Measurements from ENCODE around the gene MAN1C1. TPM values are rescaled to one million over a fixed set of nuclear protein-coding genes. Genes with fewer than 3 reads are reported as not detected.

Gene MAN1C1
- total RNA-seq, 2 donors from 2014 or later, result 4.4 to 10.9 TPM

DNA sequence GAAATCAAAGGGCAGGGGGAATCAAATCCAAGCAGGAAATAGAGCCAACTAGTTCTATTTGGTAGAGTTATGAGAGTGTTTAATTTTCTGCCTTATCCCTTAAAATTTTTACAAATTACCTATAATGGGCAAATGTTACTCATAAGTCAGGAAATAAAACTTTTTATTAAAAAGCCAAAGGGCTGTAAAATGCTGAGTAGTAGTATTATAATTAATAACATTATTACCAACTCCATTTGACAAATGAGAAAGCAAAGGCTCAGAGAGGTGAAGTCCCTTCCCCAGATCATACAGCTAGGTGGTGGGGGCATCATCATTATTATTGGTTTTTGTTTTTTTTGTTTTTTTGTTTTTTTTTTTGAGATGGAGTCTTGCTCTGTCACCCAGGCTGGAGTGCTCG, 186.8 kb downstream of the MAN1C1 start:
- 88 to 94% methylated on average over 1 of the region's 1 CpG for WGBS, 2 donors
- no peak overlapping the region for H3K4me3 ChIP-seq
- DNase-seq, result no peak
- peak overlapping the region in 1 of 4 donors; percentile 2 for H3K27ac ChIP-seq
- intact Hi-C loops (cut with DNase I), result no loop called here
- ATAC-seq, result no peak
- no peaks in the 10 kb centered on the region for H3K36me3 ChIP-seq (replicated peaks in 1 of 2; ENCODE audit: insufficient read depth in 1 of 2, low read depth in 2 of 2)
- no peaks in the 10 kb centered on the region for H3K9me3 ChIP-seq
- TF ChIP-seq, protein P1, sequence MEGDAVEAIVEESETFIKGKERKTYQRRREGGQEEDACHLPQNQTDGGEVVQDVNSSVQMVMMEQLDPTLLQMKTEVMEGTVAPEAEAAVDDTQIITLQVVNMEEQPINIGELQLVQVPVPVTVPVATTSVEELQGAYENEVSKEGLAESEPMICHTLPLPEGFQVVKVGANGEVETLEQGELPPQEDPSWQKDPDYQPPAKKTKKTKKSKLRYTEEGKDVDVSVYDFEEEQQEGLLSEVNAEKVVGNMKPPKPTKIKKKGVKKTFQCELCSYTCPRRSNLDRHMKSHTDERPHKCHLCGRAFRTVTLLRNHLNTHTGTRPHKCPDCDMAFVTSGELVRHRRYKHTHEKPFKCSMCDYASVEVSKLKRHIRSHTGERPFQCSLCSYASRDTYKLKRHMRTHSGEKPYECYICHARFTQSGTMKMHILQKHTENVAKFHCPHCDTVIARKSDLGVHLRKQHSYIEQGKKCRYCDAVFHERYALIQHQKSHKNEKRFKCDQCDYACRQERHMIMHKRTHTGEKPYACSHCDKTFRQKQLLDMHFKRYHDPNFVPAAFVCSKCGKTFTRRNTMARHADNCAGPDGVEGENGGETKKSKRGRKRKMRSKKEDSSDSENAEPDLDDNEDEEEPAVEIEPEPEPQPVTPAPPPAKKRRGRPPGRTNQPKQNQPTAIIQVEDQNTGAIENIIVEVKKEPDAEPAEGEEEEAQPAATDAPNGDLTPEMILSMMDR (IDR thresholded peaks at IDR 0.05), result no peak
- TF ChIP-seq POLR2A (IDR thresholded peaks at IDR 0.05), result no peak
- peaks cover 85% of the 10 kb centered on the region for H3K4me1 ChIP-seq
- H3K27me3 ChIP-seq, result no peaks in the 10 kb centered on the region

DNA sequence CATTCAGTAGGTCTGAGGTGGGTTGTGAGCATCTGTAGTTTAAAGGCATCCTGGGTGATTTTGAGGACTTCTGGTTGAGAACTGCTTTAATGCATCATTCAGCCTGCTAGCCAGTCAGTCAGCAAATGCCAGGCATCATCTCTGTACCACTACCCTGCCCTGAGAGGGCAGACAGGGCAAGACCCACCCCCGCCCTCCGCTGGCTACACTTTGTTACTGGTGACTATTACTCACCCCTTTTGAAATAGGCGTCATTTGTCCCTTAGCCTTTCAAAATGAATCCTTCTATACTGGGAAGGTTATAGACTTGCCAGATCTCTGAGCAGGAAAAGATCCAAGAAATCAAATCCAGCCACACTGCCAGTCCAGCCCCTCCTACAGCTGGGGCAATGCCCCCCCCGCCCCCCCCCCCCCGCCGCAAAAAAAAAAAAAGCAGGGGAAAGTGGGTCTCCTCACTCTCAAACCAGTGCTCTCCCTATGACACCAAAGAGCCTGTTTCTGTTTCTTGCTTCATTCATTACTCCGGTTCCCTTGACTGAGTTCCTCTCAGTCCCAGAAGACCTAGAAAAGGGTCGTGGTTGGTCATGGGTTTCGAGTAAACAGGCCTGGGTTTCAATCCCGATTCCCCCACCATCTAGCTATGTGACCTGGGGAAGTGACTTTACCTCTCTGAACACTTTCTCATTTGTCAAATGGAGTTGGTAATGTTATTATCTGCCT, 187.8 kb downstream of the MAN1C1 start:
- Histone ChIP-seq H3K9me3 (no peaks in the 10 kb centered on the region), H3K36me3 (replicated peaks in 1 of 2; ENCODE audit: insufficient read depth in 1 of 2, low read depth in 2 of 2) (no peaks in the 10 kb centered on the region), H3K27me3 (no peaks in the 10 kb centered on the region), H3K4me1 (peaks cover 74% of the 10 kb centered on the region), H3K27ac (peak overlapping the region; percentile 71 to 83 (median 79)), H3K4me3 (no peak overlapping the region)
- DNase-seq (no peak), ATAC-seq (no peak)
- 77 to 81% methylated on average over 10 of the region's 10 CpGs for WGBS, 2 donors
- intact Hi-C loops (cut with DNase I), result no loop called here
- no peak for TF ChIP-seq POLR2A (IDR thresholded peaks at IDR 0.05)
- TF ChIP-seq, protein P1 (IDR thresholded peaks at IDR 0.05), result no peak

DNA sequence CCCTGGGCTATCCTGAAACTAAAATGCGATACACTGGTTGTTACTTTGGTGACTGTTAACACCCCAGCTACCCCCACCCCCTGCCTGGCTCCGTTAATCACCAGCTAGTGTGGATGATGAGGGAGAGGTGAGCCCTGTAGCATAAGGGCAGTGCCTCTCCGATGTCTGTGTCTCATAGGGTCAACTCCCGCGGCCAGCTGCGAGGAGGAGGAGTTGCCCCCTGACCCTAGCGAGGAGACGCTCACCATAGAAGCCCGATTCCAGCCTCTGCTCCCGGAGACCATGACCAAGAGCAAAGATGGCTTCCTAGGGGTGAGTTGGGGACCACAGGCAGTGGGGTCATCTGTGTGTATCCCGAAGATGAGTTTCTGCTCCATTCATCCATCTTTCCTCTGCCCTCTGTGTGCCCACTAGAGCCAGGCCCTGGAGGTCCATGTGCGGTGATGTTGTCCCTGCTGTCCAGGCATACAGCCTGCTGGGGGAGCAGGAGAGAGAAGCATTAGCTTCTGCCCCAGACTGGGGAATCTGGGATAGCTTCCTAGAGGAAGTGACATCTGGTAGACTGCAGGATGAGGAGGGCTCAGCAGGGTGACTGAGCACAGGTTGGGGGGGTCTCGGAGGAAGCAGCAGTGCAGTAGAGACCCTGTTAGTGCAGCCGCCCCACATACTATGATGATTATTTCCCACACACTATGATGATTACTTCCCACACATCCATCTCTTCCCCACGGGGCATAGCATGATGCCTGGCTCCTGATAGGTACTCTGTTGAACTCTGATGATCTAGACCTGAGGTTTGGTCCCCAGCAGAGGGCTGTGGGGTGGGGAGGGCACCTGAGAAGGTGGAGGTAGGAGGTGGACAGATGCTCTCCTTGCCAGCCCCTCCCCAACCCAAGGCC, 188.6 kb downstream of the MAN1C1 start:
- H3K27me3 ChIP-seq, result no peaks in the 10 kb centered on the region
- intact Hi-C loops (cut with DNase I), result loop anchor here (5.0 kb wide), 2 partner anchors 193 to 303 kb away; no protein-coding TSS in a partner anchor
- H3K27ac ChIP-seq, result peak overlapping the region; percentile 71 to 83 (median 79)
- H3K4me3 ChIP-seq, result no peak overlapping the region
- H3K9me3 ChIP-seq, result no peaks in the 10 kb centered on the region
- ATAC-seq (no peak), DNase-seq (no peak)
- peaks cover 73% of the 10 kb centered on the region for H3K4me1 ChIP-seq
- no peak for TF ChIP-seq POLR2A (IDR thresholded peaks at IDR 0.05)
- TF ChIP-seq, protein P1 (IDR thresholded peaks at IDR 0.05), result no peak
- no peaks in the 10 kb centered on the region for H3K36me3 ChIP-seq (replicated peaks in 1 of 2; ENCODE audit: insufficient read depth in 1 of 2, low read depth in 2 of 2)
- WGBS, 2 donors, result 78 to 88% methylated on average over 11 to 15 of the region's 15 CpGs

DNA sequence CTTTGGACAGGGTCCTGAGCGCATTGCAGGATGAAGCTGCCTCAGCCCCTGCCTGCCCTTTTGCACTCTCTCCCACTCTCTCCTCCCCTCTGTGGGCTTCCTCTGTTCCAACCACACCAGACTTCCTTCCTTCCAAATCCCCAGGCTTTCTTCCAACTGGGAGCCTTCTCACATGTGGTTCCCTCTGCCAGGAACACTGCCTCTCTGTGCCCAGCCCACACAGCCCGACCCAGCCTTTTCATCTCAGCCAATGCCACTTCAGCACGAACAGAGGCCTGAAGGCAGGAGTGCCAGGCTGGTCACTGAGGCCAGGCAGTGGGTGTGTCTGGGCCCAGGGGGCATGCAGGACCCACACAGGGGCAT, 189.3 kb downstream of the MAN1C1 start:
- Histone ChIP-seq H3K36me3 (replicated peaks in 1 of 2; ENCODE audit: insufficient read depth in 1 of 2, low read depth in 2 of 2) (no peaks in the 10 kb centered on the region), H3K9me3 (no peaks in the 10 kb centered on the region), H3K27me3 (no peaks in the 10 kb centered on the region), H3K27ac (peak overlapping the region; percentile 71 to 83 (median 79)), H3K4me3 (no peak overlapping the region), H3K4me1 (peaks cover 75% of the 10 kb centered on the region)
- DNase-seq (peak; percentile 66 to 82 (median 76)), ATAC-seq (peak; percentile 78)
- TF ChIP-seq, protein P1 (IDR thresholded peaks at IDR 0.05), result no peak
- no peak for TF ChIP-seq POLR2A (IDR thresholded peaks at IDR 0.05)
- intact Hi-C loops (cut with DNase I), result loop anchor here (5.0 kb wide), 2 partner anchors 194 to 304 kb away; no protein-coding TSS in a partner anchor
- WGBS, 2 donors, result 34 to 37% methylated on average over 3 of the region's 3 CpGs

All from body of pancreas (tissue), 4 donors.